HCT116 (cell line): ENCODE measurements around the gene APOM.

Source experiments
- CEBPB ChIP-seq: IDR thresholded peaks from 2 replicates; pipeline ENCODE4 v1.6.1; 2012; ENCODE audit warnings: low read depth
- CTCF ChIP-seq, 3 experiments: fragments of 200-600 bp in 1 of 3; sonication (generic) in 1 of 3; IDR thresholded peaks in 2 of 3; conservative IDR thresholded peaks in 1 of 3; 2 replicates each; pipeline ENCODE4 v1.5.1; 2012 to 2017; ENCODE audit warnings: low read depth in 2 of 3, low read length in 2 of 3, antibody characterized with exemption in 1 of 3, borderline replicate concordance in 1 of 3, control low read depth in 1 of 3, mild to moderate bottlenecking in 1 of 3, mixed read lengths in 1 of 3, mixed run types in 1 of 3, moderate library complexity in 1 of 3; ENCODE audit not compliant: insufficient read depth in 1 of 3
- EZH2 ChIP-seq: fragments of 200-600 bp; sonication (generic); IDR thresholded peaks from 2 replicates; pipeline ENCODE4 v1.6.1; 2017; ENCODE audit warnings: antibody characterized with exemption, mixed run types
- EZH2phosphoT487 ChIP-seq: fragments of 200-600 bp; IDR thresholded peaks from 2 replicates; pipeline ENCODE4 v1.6.1; 2018; ENCODE audit warnings: antibody characterized with exemption, borderline replicate concordance
- JUND ChIP-seq: IDR thresholded peaks from 2 replicates; pipeline ENCODE4 v1.6.1; 2012
- MAX ChIP-seq: IDR thresholded peaks from 2 replicates; pipeline ENCODE4 v1.6.1; 2012
- POLR2A ChIP-seq: IDR thresholded peaks from 2 replicates; pipeline ENCODE4 v1.7.0; 2011; ENCODE audit warnings: borderline replicate concordance; ENCODE audit not compliant: insufficient read depth, insufficient read length; ENCODE audit errors: extremely low read depth
- POLR2AphosphoS5 ChIP-seq: IDR thresholded peaks from 2 replicates; pipeline ENCODE4 v1.6.1; 2011; ENCODE audit warnings: mild to moderate bottlenecking, low read depth, low read length, moderate library complexity
- RAD21 ChIP-seq: IDR thresholded peaks from 2 replicates; pipeline ENCODE4 v1.6.1; 2012; ENCODE audit warnings: low read depth, mild to moderate bottlenecking
- SP1 ChIP-seq: IDR thresholded peaks from 2 replicates; pipeline ENCODE4 v1.6.1; 2012; ENCODE audit warnings: low read depth
- ZNF274 ChIP-seq: fragments of 200-500 bp; sonication (Bioruptor generic); IDR thresholded peaks from 2 replicates; pipeline ENCODE4 v1.6.1; 2014; ENCODE audit warnings: mild to moderate bottlenecking, low read depth, low read length, inconsistent platforms

- TF ChIP-seq CTCF (IDR thresholded peaks at IDR 0.05 in 2 of 3, conservative IDR thresholded peaks at IDR 0.05 in 1 of 3; ENCODE audit: borderline replicate concordance in 1 of 3, insufficient read depth in 1 of 3, low read depth in 2 of 3, low read length in 2 of 3), result no peak
- no peak for TF ChIP-seq JUND
- TF ChIP-seq EZH2, result no peak
- TF ChIP-seq RAD21, result no peak
- no peak for TF ChIP-seq SP1
- no peak for TF ChIP-seq ZNF274
- no peak for TF ChIP-seq EZH2phosphoT487
- no peak for TF ChIP-seq MAX
- TF ChIP-seq POLR2AphosphoS5, result no peak
- TF ChIP-seq POLR2A, result no peak
- no peak for TF ChIP-seq CEBPB
Measured at GRCh38 chr6:31640612-31641011, 15.1 kb upstream of the APOM start.
